ENCODE results near the gene COL15A1. TPM values are rescaled to one million over a fixed set of nuclear protein-coding genes. Genes with fewer than 3 reads are reported as not detected.

COL15A1 gene
- polyA plus RNA-seq, 1 experiment, result 3.2 TPM

- ChIA-PET POLR2A (no interaction called here), CTCF (interaction anchor here (1.3 to 4.1 kb wide), 2 partner anchors 19 to 42 kb away, joined by 4 to 18 read pairs; no protein-coding TSS in a partner anchor)
- Histone ChIP-seq H3K9me3 (ENCODE audit: control insufficient read depth, insufficient read depth, low read length) (peaks cover 9% of the 10 kb centered on the region), H3K4me3 (ENCODE audit: low read depth, low read length) (no peak overlapping the region), H3K27me3 (ENCODE audit: control insufficient read depth, insufficient read depth, low read length) (no peaks in the 10 kb centered on the region), H3K27ac (ENCODE audit: low read depth, low read length) (no peak overlapping the region)
- TF ChIP-seq CTCF (IDR thresholded peaks at IDR 0.05; ENCODE audit: low read depth, low read length), result no peak
- no peak for DNase-seq (ENCODE audit: low read depth, low spot score)
Measured at GRCh38 chr9:99016681-99017387, 73.1 kb downstream of the COL15A1 start.

GRCh38 chr9:99018653-99019052, 74.9 kb downstream of the COL15A1 start:
- H3K27ac ChIP-seq (ENCODE audit: low read depth, low read length), result peak overlapping the region; percentile 99
- no peaks in the 10 kb centered on the region for H3K27me3 ChIP-seq (ENCODE audit: control insufficient read depth, insufficient read depth, low read length)
- H3K4me3 ChIP-seq (ENCODE audit: low read depth, low read length), result no peak overlapping the region
- CTCF ChIA-PET, result interaction anchor here (0.5 to 4.1 kb wide), 7 partner anchors 17 to 170 kb away, joined by 3 to 18 read pairs (median 4); no protein-coding TSS in a partner anchor
- H3K9me3 ChIP-seq (ENCODE audit: control insufficient read depth, insufficient read depth, low read length), result peaks cover 9% of the 10 kb centered on the region
- DNase-seq (ENCODE audit: low read depth, low spot score), result no peak
- POLR2A ChIA-PET, result interaction anchor here (1.2 to 2.7 kb wide), 2 partner anchors 11 to 29 kb away, joined by 3 to 26 read pairs; no protein-coding TSS in a partner anchor
- no peak for TF ChIP-seq CTCF (IDR thresholded peaks at IDR 0.05; ENCODE audit: low read depth, low read length)

- POLR2A ChIA-PET, result interaction anchor here (0.6 to 2.7 kb wide), 6 partner anchors 10 to 129 kb away, joined by 3 to 26 read pairs (median 6); partner anchors contain the start of gene TGFBR1
Measured at GRCh38 chr9:99019510-99020331, 76.0 kb downstream of the COL15A1 start.

DNA sequence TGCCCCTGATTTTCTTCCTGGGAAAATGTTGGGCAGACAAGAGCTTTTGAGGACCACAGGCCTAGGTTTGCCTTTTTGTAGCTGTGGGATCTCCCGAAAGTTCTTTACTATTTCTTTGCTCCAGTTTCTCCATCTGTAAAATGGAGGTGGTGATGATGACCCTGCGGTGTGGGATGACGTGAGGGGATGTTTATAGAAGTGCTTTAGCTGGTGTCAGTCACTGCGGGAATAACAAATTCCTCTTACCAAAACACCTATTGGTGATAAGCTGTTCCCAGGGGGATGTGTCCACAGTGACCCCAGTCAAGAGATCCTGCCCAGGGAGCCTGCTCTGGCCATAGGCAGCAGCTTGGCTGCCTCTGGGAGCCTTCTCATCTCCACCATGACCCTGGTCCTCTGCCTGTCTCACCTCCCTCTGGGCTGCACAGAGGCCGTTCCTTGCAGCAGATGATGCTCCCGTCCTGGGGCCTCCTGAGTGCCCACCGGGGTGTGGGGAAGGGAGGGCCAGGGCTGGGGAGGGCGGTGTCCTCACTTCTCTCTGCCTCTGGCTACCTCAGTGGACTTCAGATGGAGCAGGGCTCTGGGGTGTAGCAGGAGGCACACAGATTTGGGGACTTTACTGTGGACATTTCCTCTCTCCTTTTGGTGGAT, 77.2 kb downstream of the COL15A1 start:
- POLR2A ChIA-PET, result interaction anchor here (2.7 kb wide), 1 partner anchor 9 kb away, joined by 26 read pairs; no protein-coding TSS in a partner anchor
- Histone ChIP-seq H3K27me3 (ENCODE audit: control insufficient read depth, insufficient read depth, low read length) (no peaks in the 10 kb centered on the region), H3K27ac (ENCODE audit: low read depth, low read length) (peak overlapping the region; percentile 21), H3K4me3 (ENCODE audit: low read depth, low read length) (no peak overlapping the region), H3K9me3 (ENCODE audit: control insufficient read depth, insufficient read depth, low read length) (peaks cover 4% of the 10 kb centered on the region)
- CTCF ChIA-PET, result interaction anchor here (1.2 to 1.5 kb wide), 2 partner anchors 22 to 120 kb away, joined by 4 to 5 read pairs; no protein-coding TSS in a partner anchor
- TF ChIP-seq CTCF (IDR thresholded peaks at IDR 0.05; ENCODE audit: low read depth, low read length), result no peak
- no peak for DNase-seq (ENCODE audit: low read depth, low spot score)

More at GRCh38 chr9:99019510-99020331, 76.0 kb downstream of the COL15A1 start:
- Histone ChIP-seq H3K27ac (ENCODE audit: low read depth, low read length) (peak overlapping the region; percentile 99), H3K27me3 (ENCODE audit: control insufficient read depth, insufficient read depth, low read length) (no peaks in the 10 kb centered on the region), H3K4me3 (ENCODE audit: low read depth, low read length) (no peak overlapping the region), H3K9me3 (ENCODE audit: control insufficient read depth, insufficient read depth, low read length) (peaks cover 9% of the 10 kb centered on the region)
- peak; percentile 94 for DNase-seq (ENCODE audit: low read depth, low spot score)
- CTCF ChIA-PET, result interaction anchor here (0.7 to 4.1 kb wide), 6 partner anchors 19 to 171 kb away, joined by 3 to 18 read pairs (median 4); no protein-coding TSS in a partner anchor
- no peak for TF ChIP-seq CTCF (IDR thresholded peaks at IDR 0.05; ENCODE audit: low read depth, low read length)

Data from AG04450 (cell line).